C4-2B (cell line): ENCODE data around the gene ANAPC5.
A peak's percentile ranks its signal among the peaks of the same experiment; 100 is the strongest.

Source experiments
- H3K27ac ChIP-seq: fragments of 450-650 bp; 2 replicates; pipeline ENCODE4 v1.5.1; 2017
- CTCF ChIP-seq: fragments of 450-650 bp; conservative IDR thresholded peaks from 2 replicates; pipeline ENCODE4 v1.5.1; 2017; ENCODE audit warnings: mild to moderate bottlenecking
- ZFX ChIP-seq: fragments of 450-650 bp; IDR thresholded peaks from 2 replicates; pipeline ENCODE4 v1.6.1; 2017

ANAPC5 gene

DNA sequence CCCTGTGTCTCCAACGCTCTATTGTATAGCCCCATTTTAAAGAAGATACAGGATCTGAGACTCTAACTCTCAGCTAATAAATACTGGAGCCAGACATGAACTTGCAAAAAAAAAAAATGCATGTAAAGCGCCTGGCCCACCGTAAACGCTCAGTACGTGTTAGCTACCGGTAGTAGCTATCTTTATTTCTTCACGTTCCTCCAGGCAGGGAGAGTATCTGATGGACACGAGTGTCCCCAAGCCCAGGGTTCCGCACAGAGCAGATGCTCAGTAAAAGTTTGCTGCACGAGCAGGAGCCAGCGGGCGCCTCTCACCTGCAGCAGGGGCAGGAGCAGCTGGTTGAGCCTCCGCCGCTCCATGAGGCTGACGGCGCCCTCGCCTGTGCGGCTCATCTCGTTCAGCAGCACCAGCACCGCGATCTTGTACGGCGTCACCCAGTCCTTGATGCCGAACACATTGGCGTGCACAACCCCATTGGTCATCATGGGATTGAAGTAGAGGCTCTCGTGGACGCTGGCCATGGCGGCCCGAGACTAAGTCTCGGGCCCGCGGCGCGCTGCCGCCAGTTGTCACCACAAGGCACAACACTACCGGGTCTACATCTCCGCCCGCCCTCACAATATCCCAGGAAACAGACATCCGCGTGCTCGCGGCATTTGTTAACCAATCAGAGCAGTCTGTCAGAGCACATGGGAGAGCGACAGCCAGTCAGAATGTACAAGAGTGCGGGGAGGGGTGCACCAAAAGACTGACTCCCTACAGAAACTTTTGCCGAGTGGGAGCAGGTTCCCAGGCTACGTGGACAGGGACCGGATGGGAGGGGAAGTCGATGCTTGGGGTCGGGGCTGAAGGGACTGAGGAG, at the start of gene ANAPC5:
Gene ANAPC5 (minus strand): TSS at position 592 of the 862 bp plus-strand sequence. CDS start 71 bp downstream, at position 521.
- TF ChIP-seq ZFX (peak; percentile 27; the same call in 1 of the 2 replicates), CTCF (no peak; the same call in 1 of the 2 replicates)
- H3K27ac ChIP-seq = peak within 1 kb of the TSS; percentile 88

- peak overlapping the region; percentile 89 for H3K27ac ChIP-seq
- no peak for TF ChIP-seq CTCF
- TF ChIP-seq ZFX = peak; percentile 61
Measured at GRCh38 chr12:121400332-121401139, 48.3 kb upstream of the ANAPC5 start.

DNA sequence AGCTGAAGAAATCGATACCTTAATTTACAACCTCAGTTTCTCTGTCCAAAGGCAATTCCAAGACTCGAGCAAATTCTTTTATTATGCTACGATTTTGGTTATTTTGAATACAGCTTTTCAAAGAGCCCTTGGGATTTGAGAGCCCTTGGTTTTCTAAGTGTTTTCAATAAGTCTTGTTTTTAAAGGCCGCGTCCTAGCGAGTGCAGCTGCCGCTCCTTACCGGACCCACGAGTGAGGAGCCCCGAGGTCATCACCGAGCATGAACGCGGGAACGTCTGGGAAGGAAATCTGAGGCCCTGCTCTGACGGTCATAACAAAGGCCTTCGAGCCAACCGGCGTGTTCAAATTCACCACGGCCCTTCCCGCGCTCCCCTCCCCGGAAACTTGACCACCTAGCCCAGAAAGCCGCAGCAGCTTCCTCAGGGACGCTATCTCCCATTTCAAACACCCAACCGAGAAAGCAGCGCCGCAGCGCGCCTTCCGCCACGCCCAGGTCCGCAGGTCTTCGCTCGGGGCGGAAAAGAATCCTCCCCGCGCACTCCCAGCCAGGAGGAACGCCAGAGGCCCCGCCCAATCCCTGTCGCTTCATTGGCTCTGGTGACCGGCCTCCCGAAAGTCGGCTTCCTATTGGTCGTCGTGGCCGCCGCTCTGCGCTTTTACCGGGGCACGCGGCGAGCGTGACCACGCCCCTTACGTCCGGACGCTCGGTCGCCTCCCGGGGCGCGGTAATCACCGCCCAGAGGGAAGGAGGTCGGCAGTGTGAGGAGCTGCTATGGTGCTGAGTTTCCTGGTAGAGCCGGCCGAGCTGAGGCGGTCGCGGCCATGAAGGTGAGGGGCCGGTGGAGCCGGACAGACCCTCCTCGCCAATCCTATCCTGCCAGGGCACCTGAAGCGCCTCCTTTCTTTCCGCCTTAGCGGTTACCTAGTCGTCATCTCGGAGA, 47.5 kb upstream of the ANAPC5 start, which contains the start of gene RNF34:
Gene RNF34 (plus strand): TSS at position 728 of the 941 bp plus-strand sequence. CDS start 95 bp downstream, at position 823.
- peak within 1 kb of the TSS; percentile 89 for H3K27ac ChIP-seq
- TF ChIP-seq CTCF (no peak), ZFX (peak; percentile 15; the same call in 1 of the 2 replicates)

DNA sequence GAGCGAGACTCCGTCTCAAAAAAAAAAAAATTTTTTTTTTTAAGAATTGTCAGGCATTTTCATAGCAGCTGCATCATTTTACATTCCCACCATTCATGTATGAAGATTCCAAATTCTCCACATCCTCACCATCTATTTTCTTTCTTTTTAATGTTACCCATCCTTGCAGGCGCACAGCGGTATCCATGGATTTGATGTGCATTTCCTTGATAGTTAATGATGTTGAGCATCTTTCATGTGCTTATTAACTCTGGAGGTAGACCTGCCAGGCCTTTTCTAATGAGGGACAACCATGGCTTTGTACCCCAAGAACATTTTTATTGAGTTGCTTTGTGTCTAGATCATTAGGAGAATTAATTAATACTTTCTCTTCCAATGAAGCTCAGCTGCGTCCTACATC, 46.1 kb upstream of the ANAPC5 start:
- TF ChIP-seq CTCF (no peak), ZFX (no peak)
- H3K27ac ChIP-seq = no peak overlapping the region

- no peak for TF ChIP-seq ZFX
- TF ChIP-seq CTCF = no peak
- no peak overlapping the region for H3K27ac ChIP-seq
Measured at GRCh38 chr12:121397521-121397920, 45.3 kb upstream of the ANAPC5 start.

DNA sequence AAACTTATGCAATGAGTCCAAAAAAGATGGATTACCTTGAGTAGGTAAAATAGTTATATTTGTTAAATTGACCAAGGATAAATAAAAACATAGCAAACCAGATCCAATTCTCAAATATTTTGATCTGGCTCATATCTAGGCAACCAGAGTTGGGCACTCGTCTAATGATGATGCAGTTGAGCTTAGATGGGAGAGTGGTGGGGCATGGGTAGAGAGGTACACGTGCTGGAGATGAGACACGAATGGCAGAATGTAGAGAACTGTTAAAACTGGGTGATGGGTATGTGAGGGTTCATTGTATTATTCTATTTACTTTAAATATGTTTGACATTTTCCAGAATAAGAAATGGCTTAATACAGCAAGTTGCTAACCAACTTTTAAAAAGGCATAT, 40.1 kb upstream of the ANAPC5 start:
- TF ChIP-seq CTCF (no peak), ZFX (no peak)
- H3K27ac ChIP-seq = no peak overlapping the region
